Parathyroid adenoma (tissue), 2 donors: ENCODE measurements around the gene ZNF324.

ENCODE experiments used
- H2AFZ ChIP-seq: fragments of 300-600 bp; sonication (generic); one replicate; pipeline ENCODE4 v1.7.0; 2017; ENCODE audit warnings: antibody characterized with exemption, mild to moderate bottlenecking
- H3K27ac ChIP-seq: fragments of 300-600 bp; sonication (generic); one replicate; pipeline ENCODE4 v1.7.0; 2017
- H3K27me3 ChIP-seq: fragments of 300-600 bp; sonication (generic); one replicate; pipeline ENCODE4 v1.7.0; 2017; ENCODE audit warnings: low read length; ENCODE audit not compliant: control insufficient read depth, insufficient read depth
- H3K36me3 ChIP-seq: fragments of 300-600 bp; sonication (generic); one replicate; pipeline ENCODE4 v1.7.0; 2017; ENCODE audit warnings: low read length; ENCODE audit not compliant: control insufficient read depth, insufficient read depth
- H3K4me1 ChIP-seq: fragments of 300-600 bp; sonication (generic); one replicate; pipeline ENCODE4 v1.7.0; 2017; ENCODE audit warnings: control low read depth
- H3K4me2 ChIP-seq: fragments of 300-600 bp; sonication (generic); one replicate; pipeline ENCODE4 v1.7.0; 2017; ENCODE audit warnings: low read length
- H3K4me3 ChIP-seq: fragments of 300-600 bp; sonication (generic); one replicate; pipeline ENCODE4 v1.7.0; 2017; ENCODE audit warnings: low read depth, low read length
- H3K79me2 ChIP-seq: fragments of 300-600 bp; sonication (generic); one replicate; pipeline ENCODE4 v1.7.0; 2017; ENCODE audit warnings: control low read depth
- H3K9ac ChIP-seq: fragments of 300-600 bp; sonication (generic); one replicate; pipeline ENCODE4 v1.7.0; 2017; ENCODE audit warnings: mild to moderate bottlenecking
- H3K9me3 ChIP-seq: fragments of 300-600 bp; sonication (generic); one replicate; pipeline ENCODE4 v1.7.0; 2017; ENCODE audit warnings: low read length; ENCODE audit not compliant: control insufficient read depth
- TF ChIP-seq, protein P1 (sequence below): fragments of 300-600 bp; sonication (generic); IDR thresholded peaks from one replicate; pipeline ENCODE4 v1.7.0; 2017; ENCODE audit warnings: antibody characterized with exemption, mild to moderate bottlenecking
- donor health status: primary hyperparathyroidism.

The ZNF324 gene

GRCh38 chr19:58515259-58515658, 48.4 kb downstream of the ZNF324 start:
- H3K4me3 ChIP-seq, result no peak overlapping the region
- H3K79me2 ChIP-seq, result peaks cover 36% of the 10 kb centered on the region
- no peak overlapping the region for H3K27ac ChIP-seq
- H3K36me3 ChIP-seq, result no peaks in the 10 kb centered on the region
- peaks cover 9% of the 10 kb centered on the region for H3K4me1 ChIP-seq
- no peak overlapping the region for H2AFZ ChIP-seq
- no peaks in the 10 kb centered on the region for H3K27me3 ChIP-seq
- H3K4me2 ChIP-seq, result no peak overlapping the region
- TF ChIP-seq, protein P1, sequence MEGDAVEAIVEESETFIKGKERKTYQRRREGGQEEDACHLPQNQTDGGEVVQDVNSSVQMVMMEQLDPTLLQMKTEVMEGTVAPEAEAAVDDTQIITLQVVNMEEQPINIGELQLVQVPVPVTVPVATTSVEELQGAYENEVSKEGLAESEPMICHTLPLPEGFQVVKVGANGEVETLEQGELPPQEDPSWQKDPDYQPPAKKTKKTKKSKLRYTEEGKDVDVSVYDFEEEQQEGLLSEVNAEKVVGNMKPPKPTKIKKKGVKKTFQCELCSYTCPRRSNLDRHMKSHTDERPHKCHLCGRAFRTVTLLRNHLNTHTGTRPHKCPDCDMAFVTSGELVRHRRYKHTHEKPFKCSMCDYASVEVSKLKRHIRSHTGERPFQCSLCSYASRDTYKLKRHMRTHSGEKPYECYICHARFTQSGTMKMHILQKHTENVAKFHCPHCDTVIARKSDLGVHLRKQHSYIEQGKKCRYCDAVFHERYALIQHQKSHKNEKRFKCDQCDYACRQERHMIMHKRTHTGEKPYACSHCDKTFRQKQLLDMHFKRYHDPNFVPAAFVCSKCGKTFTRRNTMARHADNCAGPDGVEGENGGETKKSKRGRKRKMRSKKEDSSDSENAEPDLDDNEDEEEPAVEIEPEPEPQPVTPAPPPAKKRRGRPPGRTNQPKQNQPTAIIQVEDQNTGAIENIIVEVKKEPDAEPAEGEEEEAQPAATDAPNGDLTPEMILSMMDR, result no peak
- H3K9me3 ChIP-seq, result no peaks in the 10 kb centered on the region
- no peak overlapping the region for H3K9ac ChIP-seq

DNA sequence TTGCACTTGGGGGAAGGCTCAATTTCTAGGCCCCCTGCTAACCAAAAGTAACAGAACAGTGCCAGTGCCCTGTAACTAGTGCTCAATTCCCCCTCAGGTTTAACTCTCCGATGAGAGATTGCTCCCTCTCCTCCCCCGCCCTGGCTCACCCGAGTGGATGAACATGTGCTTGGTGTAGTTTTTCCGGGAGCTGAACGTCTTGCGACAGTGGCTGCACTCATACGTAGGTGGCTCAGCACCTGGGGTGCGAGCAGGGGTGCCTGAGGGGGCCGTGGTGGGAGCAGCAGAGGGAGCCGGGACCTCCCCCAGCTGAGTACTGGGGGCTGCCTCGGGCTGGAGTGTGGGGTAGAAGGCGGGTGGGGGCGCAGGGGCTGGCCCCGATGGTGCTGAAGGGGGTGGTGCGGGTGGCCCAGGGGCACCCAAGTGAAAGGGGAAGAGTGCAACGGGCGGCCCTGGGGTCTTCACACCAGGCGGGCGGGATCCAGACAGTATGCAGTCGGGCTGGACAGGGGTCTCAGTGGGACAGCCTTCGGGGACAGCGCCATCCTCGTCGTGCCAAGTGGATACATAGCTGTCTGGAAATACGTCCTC, 49.5 kb downstream of the ZNF324 start:
- no peaks in the 10 kb centered on the region for H3K9me3 ChIP-seq
- no peak overlapping the region for H3K27ac ChIP-seq
- H3K79me2 ChIP-seq, result peaks cover 36% of the 10 kb centered on the region
- H3K27me3 ChIP-seq, result no peaks in the 10 kb centered on the region
- no peak overlapping the region for H3K4me3 ChIP-seq
- H3K9ac ChIP-seq, result no peak overlapping the region
- no peaks in the 10 kb centered on the region for H3K36me3 ChIP-seq
- no peak overlapping the region for H3K4me2 ChIP-seq
- TF ChIP-seq, protein P1, result no peak
- no peak overlapping the region for H2AFZ ChIP-seq
- H3K4me1 ChIP-seq, result peaks cover 13% of the 10 kb centered on the region

GRCh38 chr19:58516964-58517833, 50.3 kb downstream of the ZNF324 start:
- no peak overlapping the region for H3K27ac ChIP-seq
- H3K36me3 ChIP-seq, result no peaks in the 10 kb centered on the region
- H3K27me3 ChIP-seq, result no peaks in the 10 kb centered on the region
- H3K79me2 ChIP-seq, result peaks cover 36% of the 10 kb centered on the region
- TF ChIP-seq, protein P1, result no peak
- peaks cover 13% of the 10 kb centered on the region for H3K4me1 ChIP-seq
- no peak overlapping the region for H2AFZ ChIP-seq
- H3K4me2 ChIP-seq, result no peak overlapping the region
- no peaks in the 10 kb centered on the region for H3K9me3 ChIP-seq
- no peak overlapping the region for H3K9ac ChIP-seq
- no peak overlapping the region for H3K4me3 ChIP-seq

GRCh38 chr19:58518256-58519086, 51.6 kb downstream of the ZNF324 start:
- peak overlapping the region; percentile 91 for H3K4me3 ChIP-seq
- H3K4me1 ChIP-seq, result peaks cover 13% of the 10 kb centered on the region
- peak overlapping the region; percentile 75 for H3K4me2 ChIP-seq

More at GRCh38 chr19:58518256-58519086, 51.6 kb downstream of the ZNF324 start:
- H3K27me3 ChIP-seq, result no peaks in the 10 kb centered on the region
- TF ChIP-seq, protein P1, result peak; percentile 59
- H3K9me3 ChIP-seq, result no peaks in the 10 kb centered on the region
- peak overlapping the region; percentile 83 for H2AFZ ChIP-seq
- H3K9ac ChIP-seq, result peak overlapping the region; percentile 3
- peaks cover 36% of the 10 kb centered on the region for H3K79me2 ChIP-seq
- no peaks in the 10 kb centered on the region for H3K36me3 ChIP-seq
- H3K27ac ChIP-seq, result peak overlapping the region; percentile 92
